NCI-H1436 (cell line): Measurements from ENCODE around the gene FHIP1B.

Experiments used
- DNase-seq: peaks from one replicate; lab custom pipeline; 2025; lab: John Stamatoyannopoulos, UW

Gene FHIP1B

GRCh38 chr11:6201481-6201880 is 33.0 kb downstream of the FHIP1B start:
- no peak for DNase-seq

- DNase-seq = no peak
Measured at GRCh38 chr11:6200975-6201374, 33.5 kb downstream of the FHIP1B start.

DNA sequence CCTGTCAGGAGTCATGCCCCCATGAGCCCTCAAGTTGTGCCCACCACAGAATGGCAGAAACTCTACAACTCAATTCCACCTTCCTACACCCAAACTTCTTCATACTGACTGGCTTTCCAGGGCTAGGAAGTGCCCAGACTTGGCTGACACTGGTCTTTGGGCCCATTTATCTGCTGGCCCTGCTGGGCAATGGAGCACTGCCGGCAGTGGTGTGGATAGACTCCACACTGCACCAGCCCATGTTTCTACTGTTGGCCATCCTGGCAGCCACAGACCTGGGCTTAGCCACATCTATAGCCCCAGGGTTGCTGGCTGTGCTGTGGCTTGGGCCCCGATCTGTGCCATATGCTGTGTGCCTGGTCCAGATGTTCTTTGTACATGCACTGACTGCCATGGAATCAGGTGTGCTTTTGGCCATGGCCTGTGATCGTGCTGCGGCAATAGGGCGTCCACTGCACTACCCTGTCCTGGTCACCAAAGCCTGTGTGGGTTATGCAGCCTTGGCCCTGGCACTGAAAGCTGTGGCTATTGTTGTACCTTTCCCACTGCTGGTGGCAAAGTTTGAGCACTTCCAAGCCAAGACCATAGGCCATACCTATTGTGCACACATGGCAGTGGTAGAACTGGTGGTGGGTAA is 35.1 kb downstream of the FHIP1B start, which contains the start of gene OR52W1:
Gene OR52W1, plus strand, starts transcription at position 51 of the 637 bp plus-strand sequence. Its CDS starts 0 bp downstream, at position 51.
- DNase-seq = no peak

DNA sequence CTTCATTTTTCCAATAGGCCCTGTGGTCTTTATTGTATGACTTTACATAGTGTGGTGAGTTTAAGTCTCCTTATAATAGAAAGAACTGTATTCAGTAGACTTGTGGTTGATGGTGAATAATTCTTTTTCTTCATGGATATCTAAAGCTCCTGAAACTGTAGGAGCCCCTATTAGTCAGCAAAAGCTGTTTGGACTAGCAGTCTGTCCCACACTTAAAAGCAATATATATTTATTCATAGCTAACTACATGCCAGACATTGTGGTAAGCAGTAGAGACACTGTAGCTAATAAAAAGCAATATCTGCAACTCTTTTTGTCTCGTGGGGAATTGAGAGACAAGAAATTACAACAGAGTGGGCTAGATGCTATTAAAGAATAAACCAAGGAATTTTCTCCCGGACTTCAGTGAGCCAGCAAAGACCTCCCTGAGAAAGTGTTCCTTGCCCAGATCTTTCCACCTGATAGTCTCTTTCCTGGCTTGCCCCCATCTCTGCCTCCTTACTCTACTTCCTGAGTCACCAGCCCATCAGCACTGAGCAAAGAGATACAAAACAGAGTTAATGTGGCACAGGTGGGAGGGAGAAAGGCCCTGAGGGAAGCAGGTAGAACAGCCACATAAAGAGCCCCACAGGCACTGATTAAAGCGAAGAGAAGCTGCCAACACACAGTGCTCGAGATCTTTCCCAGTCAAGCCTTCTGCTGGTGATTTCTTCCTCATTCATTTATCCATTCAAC is 36.8 kb downstream of the FHIP1B start:
- no peak for DNase-seq

DNA sequence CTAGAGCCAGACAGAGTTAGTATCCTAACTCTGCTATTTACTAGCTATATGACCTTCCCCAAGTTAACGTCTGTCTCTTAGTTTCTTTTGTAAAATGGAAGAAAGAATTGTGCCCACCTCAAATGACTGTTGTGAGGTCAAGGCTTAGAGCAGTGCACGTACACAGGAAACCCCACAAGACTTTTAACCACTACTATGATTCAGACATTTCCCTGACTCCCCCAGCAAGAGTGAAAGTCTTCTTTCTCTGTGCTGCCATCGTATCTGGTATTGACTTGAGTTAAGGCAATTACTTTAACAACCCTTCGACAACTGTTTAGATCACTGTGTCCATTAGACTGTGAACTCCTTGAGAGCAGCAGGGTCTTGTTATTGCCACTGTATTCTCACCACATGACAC is 38.0 kb downstream of the FHIP1B start:
- DNase-seq = no peak

DNA sequence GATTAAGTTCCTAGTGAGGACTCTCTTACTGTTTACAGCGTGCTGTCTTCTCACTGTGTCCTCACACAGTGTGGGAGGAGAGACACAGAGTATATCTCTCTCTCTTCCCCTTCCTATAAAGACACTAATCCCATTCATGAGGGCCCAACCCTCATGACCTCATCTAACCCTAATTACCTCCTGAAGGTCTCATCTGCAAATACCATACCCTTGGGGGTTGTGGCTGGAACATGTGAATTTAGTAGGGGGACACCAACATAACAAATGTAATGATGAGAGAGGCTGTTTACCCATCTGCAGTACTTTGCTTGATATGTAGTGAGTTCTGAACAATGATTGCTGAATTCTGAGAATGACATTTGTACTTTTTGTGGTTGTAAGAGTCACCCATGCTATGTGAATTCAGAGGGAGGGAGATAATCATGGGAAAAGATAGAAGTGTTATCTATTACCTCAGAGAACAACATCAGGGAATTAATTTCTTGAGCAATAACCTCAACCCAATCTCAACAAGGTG is 40.3 kb downstream of the FHIP1B start:
- no peak for DNase-seq

DNA sequence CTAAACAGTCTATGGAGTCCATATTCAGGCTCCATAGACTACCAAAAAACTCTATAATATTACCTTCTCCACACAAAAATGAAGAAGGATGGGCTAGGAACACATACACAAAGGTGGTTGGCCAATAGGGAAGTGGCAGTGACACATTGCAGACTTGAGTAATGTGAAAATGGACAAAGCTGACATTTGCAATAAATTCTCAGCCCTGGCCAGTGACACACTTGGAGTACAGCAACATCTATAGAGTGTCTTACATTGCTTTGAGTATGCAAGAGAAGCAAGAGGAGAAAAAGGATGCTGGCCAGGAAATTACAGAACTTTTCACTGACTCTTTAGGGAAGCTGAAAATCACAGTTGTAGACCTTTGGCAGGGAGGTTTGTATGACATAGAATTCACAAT is 42.7 kb downstream of the FHIP1B start:
- DNase-seq = no peak

DNA sequence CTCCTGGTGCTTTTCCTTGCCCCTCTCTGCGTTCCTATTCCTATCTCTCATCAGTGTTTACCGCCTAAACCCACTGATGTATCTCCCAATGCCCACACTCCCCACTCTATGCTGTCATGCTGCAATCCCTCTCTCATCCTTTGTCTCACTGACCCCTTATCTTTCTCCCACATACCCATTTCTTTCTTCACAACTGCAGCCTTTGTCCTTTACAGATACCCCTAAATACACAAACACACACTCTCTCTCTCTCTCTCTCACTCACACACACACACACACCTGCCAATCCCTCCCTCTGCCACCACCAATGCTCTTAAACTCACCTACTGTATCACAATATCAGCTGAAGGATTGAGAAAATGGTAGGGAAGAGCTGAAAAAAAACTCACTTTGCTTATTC is 59.0 kb downstream of the FHIP1B start:
- no peak for DNase-seq

DNA sequence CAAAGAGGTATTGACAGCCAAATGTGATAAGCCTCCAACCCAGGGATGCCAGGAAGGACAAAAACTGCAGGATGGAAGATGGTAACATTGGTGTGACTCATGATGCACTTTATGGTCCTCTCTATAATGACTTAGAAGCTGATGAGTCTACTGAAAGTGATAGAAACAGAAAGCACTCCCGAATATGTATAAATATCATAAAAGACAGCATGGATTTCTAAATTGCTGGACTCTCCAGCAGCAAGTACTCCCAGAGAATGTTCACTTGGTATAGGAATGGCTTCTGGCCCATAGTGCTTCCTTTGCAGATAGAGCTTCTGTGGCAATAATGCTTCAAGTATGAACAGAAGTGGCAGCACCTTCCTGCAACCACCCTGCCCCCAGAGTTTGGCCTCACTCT is 64.2 kb downstream of the FHIP1B start, which contains the start of gene OR52B2:
Gene OR52B2, minus strand, starts transcription at position 101 of the 400 bp plus-strand sequence. Its CDS starts 0 bp downstream, at position 101.
- no peak for DNase-seq
